PFSK-1 (cell line): ENCODE results near the gene MYG1.

Experiments
- REST ChIP-seq, 2 experiments: IDR thresholded peaks; 2 replicates each; pipeline versions ENCODE4 v1.6.1 to v1.8.0; 2011 to 2012; ENCODE audit warnings: low read depth in 2 of 2, low read length in 2 of 2, control low read depth in 1 of 2, inconsistent platforms in 1 of 2, mild to moderate bottlenecking in 1 of 2, moderate library complexity in 1 of 2; ENCODE audit not compliant: insufficient read depth in 1 of 2
- TAF1 ChIP-seq: IDR thresholded peaks from 2 replicates; pipeline ENCODE4 v1.6.1; 2012; ENCODE audit warnings: low read length, control low read depth, borderline replicate concordance; ENCODE audit not compliant: insufficient read depth

GRCh38 chr12:53277981-53278380 is 21.5 kb upstream of the MYG1 start:
- TF ChIP-seq TAF1 (no peak), REST (IDR thresholded peaks at IDR 0.05; ENCODE audit: insufficient read depth in 1 of 2, low read depth in 2 of 2, low read length in 2 of 2) (no peak)
